ENCODE results near the gene NRN1L.
"Not testable (repeated sequence)": the region's sequence is repeated elsewhere in the genome, so short reads cannot be mapped to it uniquely, and the experiment has no call there.

The NRN1L gene

DNA sequence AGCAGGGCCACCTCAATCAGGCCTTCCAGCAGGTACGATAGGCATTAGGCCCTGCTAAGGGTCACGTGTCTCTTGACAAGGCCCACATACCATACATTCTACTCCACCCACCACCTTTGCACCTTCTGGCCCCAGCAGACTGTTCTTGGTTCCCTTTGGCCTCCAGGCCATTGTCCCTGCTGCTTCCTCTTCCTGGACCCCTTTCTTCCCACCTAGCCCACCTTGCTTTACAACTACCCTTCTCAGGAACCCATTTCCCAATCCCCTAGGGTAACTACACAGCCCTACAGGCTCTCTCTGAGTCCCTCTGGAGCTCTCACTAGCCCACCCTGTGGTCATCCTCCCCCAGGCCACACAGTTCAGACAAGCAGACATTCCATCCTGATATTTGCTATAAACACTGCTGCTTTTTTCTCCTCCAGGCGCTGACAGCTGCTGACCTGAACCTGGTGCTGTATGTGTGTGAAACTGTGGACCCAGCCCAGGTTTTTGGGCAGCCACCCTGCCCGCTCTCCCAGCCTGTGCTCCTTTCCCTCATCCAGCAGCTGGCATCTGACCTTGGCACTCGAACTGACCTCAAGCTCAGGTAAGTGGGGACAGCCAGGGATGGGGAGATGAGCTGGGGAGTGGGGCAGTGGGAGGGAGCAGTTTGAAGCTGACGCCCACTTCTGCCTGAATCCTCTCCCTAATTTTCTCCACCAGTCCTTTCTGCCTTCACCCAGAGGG lies 1.4 kb upstream of the NRN1L start:
- DNase-seq = no peak

DNA sequence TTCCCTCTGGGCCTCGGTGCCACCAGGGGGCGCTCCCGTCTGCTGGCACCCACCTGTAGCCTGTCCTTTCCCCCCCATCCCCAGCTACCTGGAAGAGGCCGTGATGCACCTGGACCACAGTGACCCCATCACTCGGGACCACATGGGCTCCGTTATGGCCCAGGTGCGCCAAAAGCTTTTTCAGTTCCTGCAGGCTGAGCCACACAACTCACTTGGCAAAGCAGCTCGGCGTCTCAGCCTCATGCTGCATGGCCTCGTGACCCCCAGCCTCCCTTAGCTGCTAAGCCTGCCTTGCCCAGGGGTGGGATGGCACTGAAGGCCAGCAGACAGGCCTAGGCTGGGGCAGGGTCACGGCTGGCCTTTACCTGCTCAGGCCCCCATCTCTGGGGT lies 818 bp upstream of the NRN1L start:
- peak; percentile 55 for DNase-seq

DNA sequence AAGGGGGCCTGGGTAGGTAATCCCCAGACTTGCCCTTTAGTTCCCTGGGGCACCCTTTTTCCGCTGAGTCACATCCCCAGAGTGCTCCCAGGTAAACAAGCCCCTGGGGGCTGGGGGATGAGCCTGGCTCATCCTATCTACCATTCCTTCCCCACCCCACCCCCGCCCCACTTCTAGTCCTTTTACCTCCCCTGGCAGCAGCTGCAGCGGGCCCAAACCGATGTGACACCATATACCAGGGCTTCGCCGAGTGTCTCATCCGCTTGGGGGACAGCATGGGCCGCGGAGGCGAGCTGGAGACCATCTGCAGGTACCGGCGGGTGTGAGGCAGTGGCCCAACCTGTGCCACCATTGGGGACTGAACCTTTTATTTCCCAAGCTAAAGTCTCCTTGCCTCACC lies 860 bp downstream of the NRN1L start:
- no peak for DNase-seq

DNA sequence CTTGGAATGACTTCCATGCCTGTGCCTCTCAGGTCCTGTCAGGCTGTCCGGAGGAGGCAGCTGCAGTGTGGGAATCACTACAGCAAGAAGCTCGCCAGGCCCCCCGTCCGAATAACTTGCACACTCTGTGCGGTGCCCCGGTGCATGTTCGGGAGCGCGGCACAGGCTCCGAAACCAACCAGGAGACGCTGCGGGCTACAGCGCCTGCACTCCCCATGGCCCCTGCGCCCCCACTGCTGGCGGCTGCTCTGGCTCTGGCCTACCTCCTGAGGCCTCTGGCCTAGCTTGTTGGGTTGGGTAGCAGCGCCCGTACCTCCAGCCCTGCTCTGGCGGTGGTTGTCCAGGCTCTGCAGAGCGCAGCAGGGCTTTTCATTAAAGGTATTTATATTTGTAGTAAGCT lies 1.3 kb downstream of the NRN1L start:
- no peak for DNase-seq

DNA sequence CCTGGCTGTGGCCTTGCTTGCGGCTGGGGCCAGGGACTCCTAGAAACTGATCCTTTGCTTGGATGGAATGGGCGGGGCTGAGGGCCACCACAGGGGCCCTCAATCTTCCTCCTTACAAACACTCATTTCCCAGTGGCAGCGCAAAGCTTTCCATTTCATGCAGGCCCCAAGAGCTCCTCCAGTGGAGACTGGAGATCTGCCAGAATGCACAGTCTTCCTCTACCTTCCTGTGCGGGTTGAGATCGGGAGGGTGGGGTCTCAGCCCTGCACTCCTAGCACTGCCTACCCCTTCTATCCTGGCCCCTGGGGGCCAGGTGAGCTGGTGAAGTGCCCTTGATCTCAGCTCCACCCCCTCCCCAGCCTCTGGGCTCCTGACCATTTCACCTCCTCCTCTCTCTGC lies 1.7 kb downstream of the NRN1L start:
- no peak for DNase-seq

DNA sequence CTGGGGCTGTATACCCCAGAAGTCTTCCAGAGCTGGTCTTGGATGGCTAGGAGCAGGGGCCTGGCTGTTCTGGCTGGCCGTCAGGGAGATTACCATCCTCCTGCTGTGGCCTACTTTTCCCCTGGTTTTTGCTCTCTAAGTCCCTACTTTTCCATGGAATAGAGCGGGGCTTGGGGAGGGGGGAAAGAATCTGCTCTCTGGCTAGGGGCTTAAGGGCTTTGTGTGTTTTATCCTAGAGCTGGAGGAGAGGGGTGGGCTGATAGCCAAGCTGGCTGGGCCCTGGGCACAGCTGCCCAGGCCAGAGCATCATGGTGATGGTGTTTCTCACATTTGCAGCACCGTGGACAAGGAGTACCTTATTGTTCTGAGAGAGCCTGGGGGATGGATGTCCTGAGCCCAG lies 3.6 kb downstream of the NRN1L start:
- DNase-seq = no peak

DNA sequence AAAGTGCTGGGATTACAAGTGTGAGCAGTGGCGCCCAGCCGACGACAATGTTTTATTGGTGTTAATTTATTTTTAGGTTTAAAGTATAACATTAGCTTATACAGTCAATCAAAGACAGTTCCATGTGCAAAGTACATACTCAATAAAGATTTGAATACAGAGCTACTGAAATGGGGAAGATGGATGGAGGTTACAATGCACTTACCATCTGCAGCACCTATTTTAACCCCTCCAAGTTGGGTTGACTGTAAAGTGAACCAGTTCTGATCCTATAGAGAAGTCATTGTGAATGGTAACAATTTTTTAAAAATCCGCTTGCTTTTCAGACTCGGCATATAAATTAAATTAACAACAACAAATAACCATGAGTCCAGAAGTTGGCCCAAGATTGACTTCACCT lies 7.7 kb downstream of the NRN1L start:
- DNase-seq = no peak

DNA sequence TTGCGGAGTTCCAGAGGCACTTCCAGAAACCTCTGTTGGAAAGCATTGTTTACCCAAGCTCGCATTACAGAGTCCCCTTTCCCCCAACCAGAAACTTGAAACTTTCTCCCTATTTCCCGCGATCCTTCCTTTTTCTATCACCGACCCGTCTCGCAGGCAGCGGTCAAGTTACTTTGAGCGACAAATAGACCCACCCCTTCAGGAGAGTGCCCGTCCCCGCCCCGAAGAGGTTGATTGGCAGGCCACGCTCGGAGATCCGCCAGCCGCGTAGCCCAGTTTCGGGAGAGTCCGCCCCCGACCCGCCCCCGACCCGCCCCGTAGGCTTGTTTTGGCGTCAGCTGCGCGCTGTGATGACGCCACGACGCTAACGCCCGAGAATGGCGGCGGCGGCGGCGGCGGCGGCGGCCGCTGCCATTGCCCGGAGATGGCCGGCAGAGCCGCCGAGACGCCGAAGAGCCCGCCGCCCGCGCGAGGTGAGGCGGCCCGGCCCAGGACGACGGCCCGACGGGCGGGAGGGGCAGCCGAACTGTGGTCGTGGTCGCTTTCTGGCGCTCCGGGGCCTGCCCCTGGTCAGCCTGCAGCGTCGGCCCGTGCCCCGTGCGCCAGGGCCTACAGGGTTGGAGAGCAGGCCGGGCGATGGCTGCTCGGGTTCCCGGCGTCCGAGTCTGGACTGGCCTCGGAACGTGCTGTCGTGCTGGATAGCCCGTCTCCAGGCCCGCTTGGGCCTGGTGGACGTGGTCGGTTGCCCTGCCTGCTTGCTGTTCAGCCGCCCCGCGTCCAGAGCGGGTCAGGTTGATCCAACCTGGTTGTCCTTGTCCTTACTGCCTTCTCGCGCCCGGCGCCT lies 8.4 kb downstream of the NRN1L start, which contains the start of gene PSKH1:
PSKH1 (plus strand) TSS at position 356 of the 844 bp plus-strand sequence. CDS start 15,496 bp downstream, outside the sequence.
- peak; percentile 90 for DNase-seq

DNA sequence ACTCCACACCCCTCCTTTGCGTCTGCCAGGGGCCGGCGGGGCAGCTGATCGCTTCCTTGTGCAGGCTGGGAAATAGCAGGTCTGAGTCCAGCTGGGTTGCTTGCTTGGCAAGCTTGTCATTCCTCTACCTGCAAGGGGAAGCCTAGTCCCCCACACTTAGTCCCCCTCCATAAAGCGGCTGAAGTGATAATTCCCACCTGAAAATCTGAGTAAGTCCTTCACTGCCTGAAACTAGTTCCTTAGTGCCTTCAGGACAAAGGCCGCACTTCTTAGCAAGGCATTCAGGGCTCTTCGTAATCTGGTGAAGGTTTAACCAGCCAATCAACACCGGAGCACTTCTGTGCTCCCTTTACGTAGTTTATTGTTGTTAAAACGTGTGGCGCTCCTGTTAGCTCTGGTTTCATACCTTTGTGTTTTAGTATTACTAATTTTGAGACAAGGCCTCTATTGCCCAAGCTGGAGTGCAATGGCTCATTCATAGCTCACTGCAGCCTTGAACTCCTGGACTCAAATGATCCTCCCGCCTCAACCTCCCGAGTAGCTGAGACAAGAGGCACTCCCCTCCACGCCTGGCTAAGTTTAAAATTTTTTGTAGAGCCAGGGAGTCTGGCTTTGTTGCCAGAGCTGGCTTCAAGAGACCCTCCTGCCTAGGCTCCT lies 9.2 kb downstream of the NRN1L start:
- no peak for DNase-seq

DNA sequence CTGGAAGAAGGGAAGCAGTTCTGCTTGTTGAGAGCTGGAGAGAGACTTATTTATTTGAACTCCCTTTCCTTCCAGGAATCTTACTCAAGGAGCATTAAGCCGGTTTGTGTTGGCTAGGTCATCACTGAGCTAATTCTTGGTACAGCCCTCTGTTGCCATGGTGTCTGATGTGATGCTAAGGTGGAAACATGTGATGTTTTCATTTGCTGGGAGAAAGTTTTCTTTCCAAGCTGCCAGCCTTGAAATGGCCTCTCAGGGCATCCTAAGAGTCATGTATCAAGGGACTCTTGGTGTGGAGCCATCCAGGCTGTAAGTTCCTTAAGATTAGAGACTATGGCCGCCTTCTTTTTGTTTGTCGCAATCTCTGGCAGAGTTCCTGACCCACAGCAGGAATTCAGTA lies 12.5 kb downstream of the NRN1L start:
- DNase-seq = no peak

DNA sequence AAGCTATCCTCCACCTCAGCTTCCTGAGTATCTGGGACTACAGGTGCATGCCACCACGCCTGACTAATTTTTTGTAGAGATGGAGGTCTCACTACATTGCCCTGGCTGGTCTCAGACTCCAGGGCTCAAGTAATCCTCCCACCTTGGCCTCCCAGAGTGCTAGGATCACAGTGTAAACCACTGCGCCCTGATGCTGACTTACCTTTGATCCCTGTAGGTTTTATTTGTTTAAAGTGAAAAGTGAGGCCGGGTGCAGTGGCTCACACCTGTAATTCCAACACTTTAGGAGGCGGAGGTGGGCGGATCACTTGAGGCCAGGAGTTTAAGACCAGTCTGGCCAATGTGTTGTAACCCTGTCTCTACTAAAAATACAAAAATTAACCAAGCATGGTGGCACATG lies 17.0 kb downstream of the NRN1L start:
- DNase-seq = no peak

DNA sequence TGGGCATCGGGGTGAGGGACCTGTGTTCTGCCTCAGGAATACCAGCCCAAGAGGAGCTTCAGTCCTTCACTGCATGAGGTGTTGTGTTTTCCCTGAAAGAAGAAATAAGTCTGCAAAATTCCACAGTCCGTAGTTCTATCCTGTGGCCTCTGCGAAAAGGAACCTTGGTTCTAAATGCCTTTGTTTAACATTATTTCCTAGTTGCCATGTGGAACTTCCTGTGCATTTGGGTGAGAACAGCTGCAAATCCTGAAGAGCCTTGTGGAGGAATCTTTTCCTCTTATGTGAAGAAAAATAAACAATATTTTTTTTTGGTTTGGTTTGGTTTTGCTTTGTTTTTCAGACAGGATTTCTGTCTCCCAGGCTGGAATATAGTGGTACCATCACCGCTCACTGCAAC lies 18.1 kb downstream of the NRN1L start:
- DNase-seq = no peak

DNA sequence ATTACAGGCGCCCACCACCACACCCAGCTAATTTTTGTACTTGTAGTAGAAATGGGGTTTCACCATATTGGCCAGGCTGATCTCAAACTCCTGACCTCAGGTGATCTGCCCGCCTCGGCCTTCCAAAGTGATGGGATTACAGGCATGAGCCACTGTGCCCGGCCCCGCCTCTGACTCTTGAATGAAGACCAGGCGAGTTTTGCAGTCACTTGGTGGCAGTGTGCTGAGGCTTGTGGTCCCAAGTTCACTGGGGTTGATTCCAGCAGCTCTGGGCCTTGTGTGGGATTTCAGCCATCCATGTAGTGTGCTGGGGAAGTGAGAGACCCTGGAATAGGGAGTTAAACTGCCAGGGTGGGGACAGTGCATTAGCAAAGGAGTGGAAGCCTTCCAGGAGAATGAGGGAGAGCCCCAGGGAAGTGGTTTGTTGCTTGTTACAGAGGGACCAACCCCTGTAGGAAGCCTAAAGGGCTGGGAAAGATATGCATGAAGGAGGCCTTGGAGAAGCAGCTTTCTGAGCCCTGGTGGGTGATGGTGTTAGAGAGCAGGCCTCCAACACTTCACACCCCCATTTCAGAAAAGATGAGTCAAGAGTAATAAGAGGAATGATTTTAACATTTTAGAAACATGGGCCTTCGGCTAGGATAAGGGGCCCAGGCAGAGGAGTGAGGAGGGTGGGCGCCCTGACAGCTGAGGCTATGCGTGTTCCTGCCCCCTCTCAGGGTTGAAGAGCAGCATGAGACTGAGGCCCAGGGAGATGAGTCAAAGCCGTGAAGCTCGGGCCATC lies 22.9 kb downstream of the NRN1L start:
- DNase-seq = no peak

DNA sequence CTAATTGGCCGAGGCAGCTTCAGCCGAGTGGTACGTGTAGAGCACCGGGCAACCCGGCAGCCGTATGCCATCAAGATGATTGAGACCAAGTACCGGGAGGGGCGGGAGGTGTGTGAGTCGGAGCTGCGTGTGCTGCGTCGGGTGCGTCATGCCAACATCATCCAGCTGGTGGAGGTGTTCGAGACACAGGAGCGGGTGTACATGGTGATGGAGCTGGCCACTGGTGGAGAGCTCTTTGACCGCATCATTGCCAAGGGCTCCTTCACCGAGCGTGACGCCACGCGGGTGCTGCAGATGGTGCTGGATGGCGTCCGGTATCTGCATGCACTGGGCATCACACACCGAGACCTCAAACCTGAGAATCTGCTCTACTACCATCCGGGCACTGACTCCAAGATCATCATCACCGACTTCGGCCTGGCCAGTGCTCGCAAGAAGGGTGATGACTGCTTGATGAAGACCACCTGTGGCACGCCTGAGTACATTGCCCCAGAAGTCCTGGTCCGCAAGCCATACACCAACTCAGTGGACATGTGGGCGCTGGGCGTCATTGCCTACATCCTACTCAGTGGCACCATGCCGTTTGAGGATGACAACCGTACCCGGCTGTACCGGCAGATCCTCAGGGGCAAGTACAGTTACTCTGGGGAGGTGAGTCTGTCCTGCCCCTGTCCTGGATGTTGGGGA lies 24.5 kb downstream of the NRN1L start:
- no peak for DNase-seq

DNA sequence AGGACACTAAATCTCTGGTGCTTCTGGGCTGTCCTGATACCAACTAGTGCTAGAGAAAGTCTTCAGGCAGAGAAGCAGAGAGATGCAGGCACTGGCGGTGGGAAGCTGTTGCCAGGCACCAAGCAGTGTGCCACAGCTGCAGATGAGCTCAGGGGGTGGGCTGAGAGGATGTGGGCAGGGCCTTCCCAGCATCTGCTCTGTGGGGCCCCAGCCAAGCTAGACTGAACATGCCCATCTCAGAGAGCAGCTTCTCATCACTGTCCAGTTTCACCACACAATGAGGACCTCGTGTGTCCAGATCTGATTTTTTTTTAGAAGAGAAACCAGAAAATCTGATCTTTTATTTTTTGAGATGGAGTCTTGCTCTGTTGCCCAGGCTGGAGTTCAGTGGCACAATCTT lies 25.5 kb downstream of the NRN1L start:
- no peak for DNase-seq

DNA sequence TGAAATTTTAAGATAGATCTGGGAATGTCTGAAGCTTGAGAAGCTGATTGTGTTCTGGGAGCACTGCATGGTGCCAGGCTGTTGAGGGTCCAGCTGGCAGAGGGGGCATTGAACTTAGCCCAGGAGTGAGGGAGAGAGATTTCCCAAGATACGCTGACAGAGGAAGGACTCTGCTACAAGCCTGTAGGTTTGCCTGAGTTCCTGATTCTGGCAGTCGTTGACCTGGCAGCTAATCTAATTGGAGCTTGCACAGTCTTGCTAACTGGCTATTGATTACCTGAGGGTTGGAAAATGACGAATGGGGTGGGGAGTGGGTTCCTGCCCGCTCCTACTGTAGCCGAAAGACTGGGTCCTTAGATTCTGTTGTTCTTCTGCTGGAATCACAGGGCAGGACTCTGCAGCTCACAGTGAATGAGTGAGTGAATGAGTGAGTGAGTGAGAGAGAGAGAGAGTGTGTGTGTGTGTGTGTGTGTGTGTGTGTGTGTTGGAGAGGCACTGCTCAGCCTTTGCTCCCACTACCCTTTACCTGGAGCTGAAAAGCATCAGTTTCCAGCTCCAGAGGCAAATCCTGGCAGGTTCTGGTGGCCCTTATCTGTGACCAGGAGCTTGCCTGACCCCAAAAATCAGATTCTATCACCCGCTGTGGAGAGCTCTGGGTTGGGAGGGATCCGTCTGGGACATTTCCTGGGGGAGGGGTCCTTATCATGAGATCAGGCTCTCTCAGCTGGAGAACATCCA lies 30.2 kb downstream of the NRN1L start:
- DNase-seq = no peak

DNA sequence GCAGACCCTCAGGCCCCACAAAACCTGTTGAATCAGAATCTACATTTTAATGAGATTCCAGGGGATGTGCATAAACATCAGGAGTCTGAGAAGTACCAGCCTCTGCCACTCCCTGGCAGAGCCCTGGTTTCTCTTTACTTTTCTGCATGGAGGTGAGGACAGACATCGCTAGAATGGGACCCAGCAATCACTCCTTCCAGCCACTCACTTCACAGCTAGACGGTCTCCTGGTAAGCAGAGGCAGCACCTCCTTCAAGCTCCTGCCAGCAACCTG lies 30.7 kb downstream of the NRN1L start:
- not testable (repeated sequence) for DNase-seq

DNA sequence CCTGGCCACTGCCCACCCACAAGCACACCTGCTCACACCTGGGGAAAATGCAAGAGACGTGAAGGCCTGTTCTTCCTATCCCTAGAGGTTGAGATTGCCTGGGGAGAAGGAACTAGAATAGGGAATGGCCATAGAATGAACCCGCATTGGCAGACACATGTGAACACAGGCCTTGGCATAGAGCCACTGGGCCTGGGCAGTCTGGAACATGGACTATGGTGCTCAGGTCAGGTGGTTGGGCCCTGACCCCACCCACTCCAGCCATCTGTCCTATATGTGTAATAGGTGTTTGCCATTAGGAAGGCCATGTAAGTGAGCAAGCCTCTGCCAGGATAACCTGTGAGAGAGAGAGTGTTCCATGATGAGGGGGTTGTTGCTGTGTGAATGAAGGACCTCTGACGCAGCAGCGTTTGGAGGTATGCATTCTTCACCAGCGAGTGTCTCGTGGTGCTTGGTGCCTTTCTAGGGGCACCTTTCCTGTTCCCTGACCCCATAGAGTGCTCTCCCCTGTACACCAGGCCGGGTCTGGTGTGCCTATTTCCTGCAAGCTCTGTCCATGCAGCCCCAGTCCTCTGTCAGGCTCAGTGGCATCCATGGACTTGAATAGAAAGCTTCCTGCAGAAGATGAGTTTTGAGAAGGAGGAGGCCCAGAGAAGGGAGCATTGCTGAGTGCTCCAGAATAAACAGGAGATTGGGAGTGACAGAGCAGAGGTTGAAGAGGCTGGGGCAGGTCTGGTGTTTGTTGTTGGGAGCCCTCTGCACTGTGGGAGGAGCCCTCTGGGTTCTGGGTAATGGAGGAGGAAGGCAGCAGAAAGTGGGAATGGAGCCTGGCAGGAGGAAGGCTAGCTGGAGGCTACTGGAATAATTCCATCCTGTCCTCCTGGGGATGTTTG lies 31.4 kb downstream of the NRN1L start:
- DNase-seq = no peak

DNA sequence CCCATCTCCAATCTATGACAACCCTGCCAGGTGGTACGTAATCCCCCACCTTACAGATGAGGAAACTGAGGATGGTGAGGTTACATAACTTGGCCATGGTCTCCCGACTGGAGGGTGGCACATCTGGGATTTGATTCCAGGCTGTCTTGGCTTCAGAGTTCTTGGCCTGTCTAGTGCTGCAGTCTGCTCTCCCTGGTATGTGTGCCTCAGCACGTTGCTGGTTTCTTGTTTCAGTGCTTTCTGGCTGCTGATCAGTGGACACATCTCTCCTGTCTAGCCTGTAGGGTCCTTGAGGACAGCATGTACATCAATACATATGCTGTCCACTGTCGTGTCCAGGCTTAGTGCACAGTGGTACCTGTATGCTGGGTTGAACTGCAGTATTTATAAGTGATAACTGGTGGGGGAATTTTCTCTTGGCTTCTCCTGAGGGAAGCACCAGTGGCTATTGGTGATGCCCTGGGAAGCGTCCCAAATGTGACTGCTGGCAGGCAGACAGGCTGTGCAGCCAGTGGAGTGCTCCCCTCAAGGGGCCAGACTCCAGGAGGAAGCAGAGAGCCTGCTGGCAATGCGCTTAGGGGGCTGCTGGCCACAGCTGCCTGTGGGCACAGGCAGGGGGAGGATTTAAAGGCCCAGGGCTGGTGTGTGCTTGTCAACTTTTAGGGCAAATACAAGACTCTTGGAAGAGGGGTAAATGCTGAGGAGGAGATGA lies 32.6 kb downstream of the NRN1L start:
- DNase-seq = no peak

DNA sequence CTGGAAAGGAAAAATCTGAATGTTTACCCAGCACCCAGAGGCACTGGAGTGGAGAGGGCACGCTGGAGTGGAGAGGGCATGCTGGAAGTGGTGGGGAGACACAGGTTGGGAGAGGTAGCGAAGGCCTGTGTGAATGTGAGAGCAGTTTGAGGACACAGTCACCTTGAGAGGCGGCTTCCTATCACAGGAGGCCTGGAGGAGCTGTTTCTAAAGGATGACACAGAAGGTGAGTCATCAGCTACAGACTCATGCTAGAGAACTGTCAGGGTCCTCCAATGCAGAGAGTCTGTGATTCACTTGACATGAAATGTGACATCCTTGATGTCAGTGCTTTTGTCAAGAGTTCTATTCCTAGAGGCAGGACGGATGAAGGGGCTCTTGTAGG lies 33.2 kb downstream of the NRN1L start:
- peak; percentile 67 for DNase-seq
